SK-N-SH (cell line): ENCODE data around the gene ZNF777.

Source experiments
- CTCF ChIP-seq: fragments of 200-600 bp; sonication (generic); IDR thresholded peaks from 2 replicates; pipeline ENCODE4 v1.6.1; 2017; ENCODE audit warnings: antibody characterized with exemption, mild to moderate bottlenecking, moderate library complexity
- EP300 ChIP-seq, 2 experiments: IDR thresholded peaks; 2 replicates each; pipeline versions ENCODE4 v1.4.0 to v1.6.1; 2012; ENCODE audit warnings: borderline replicate concordance in 1 of 2, low read depth in 1 of 2, low read length in 1 of 2
- EZH2phosphoT487 ChIP-seq: fragments of 200-600 bp; sonication (generic); IDR thresholded peaks from 2 replicates; pipeline ENCODE4 v1.6.1; 2017; ENCODE audit warnings: low read depth, mixed run types, mild to moderate bottlenecking, antibody characterized with exemption, moderate library complexity, borderline replicate concordance
- FOXM1 ChIP-seq: IDR thresholded peaks from 2 replicates; pipeline ENCODE4 v1.4.0; 2012; ENCODE audit warnings: low read depth, mild to moderate bottlenecking
- GABPA ChIP-seq: IDR thresholded peaks from 2 replicates; pipeline ENCODE4 v1.4.0; 2012; ENCODE audit warnings: low read depth, mild to moderate bottlenecking
- JUND ChIP-seq: IDR thresholded peaks from 2 replicates; pipeline ENCODE4 v1.4.0; 2012
- ZBTB33 ChIP-seq: IDR thresholded peaks from 2 replicates; pipeline ENCODE4 v1.4.0; 2012; ENCODE audit warnings: low read depth, borderline replicate concordance
- TF ChIP-seq, protein P1 (sequence below): IDR thresholded peaks from 2 replicates; pipeline ENCODE4; 2012
- TF ChIP-seq, protein P2 (sequence below): IDR thresholded peaks from 2 replicates; pipeline ENCODE4 v1.4.0; 2012; ENCODE audit warnings: low read depth

GRCh38 chr7:149474309-149475120, 13.7 kb upstream of the ZNF777 start:
- TF ChIP-seq GABPA: no peak
- no peak for TF ChIP-seq EZH2phosphoT487
- TF ChIP-seq CTCF: peak; percentile 24; the same call in 1 of the 2 replicates
- no peak for TF ChIP-seq FOXM1
- no peak for TF ChIP-seq ZBTB33
- TF ChIP-seq, protein P1, sequence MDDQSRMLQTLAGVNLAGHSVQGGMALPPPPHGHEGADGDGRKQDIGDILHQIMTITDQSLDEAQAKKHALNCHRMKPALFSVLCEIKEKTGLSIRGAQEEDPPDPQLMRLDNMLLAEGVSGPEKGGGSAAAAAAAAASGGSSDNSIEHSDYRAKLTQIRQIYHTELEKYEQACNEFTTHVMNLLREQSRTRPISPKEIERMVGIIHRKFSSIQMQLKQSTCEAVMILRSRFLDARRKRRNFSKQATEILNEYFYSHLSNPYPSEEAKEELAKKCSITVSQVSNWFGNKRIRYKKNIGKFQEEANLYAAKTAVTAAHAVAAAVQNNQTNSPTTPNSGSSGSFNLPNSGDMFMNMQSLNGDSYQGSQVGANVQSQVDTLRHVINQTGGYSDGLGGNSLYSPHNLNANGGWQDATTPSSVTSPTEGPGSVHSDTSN: no peak
- TF ChIP-seq JUND: no peak
- no peak for TF ChIP-seq EP300 (IDR thresholded peaks at IDR 0.05; ENCODE audit: borderline replicate concordance in 1 of 2, low read depth in 1 of 2, low read length in 1 of 2)
- TF ChIP-seq, protein P2, sequence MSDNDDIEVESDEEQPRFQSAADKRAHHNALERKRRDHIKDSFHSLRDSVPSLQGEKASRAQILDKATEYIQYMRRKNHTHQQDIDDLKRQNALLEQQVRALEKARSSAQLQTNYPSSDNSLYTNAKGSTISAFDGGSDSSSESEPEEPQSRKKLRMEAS: no peak
